ENCODE measurements around the gene GNAL. TPM values are rescaled to one million over a fixed set of nuclear protein-coding genes. Genes with fewer than 3 reads are reported as not detected.

GNAL gene
- total and polyA plus RNA-seq, 2 of the 4 experiments (the other 2 are of a cell fraction): 0.15 to 0.36 TPM

GRCh38 chr18:11906926-11907874 is 218.1 kb downstream of the GNAL start:
- Histone ChIP-seq H3K27me3 (ENCODE audit: control insufficient read depth, insufficient read depth, low read length) (no peaks in the 10 kb centered on the region), H2AK5ac (ENCODE audit: low read depth, low read length) (peak overlapping the region; percentile 66), H2BK5ac (ENCODE audit: low read depth, low read length, poor library complexity, severe bottlenecking) (no peak overlapping the region), H3K9ac (ENCODE audit: low read depth, low read length) (peak overlapping the region; percentile 40; the same call in 1 of the 2 replicates), H4K20me1 (ENCODE audit: insufficient read depth, low read length) (no peaks in the 10 kb centered on the region), H3K4ac (ENCODE audit: low read depth, low read length) (no peak overlapping the region), H2AK9ac (replicated peaks; ENCODE audit: low read depth, low read length, poor library complexity) (no peak overlapping the region), H3K9me1 (ENCODE audit: insufficient read depth, low read length) (peaks cover 12% of the 10 kb centered on the region), H4K8ac (ENCODE audit: low read depth in 2 of 2, low read length in 2 of 2) (peak overlapping the region; percentile 11 to 90; a peak in 3 of 4 replicates), H3K14ac (replicated peaks; ENCODE audit: low read depth, low read length) (no peak overlapping the region), H3K36me3 (ENCODE audit: control insufficient read depth, insufficient read depth, low read length) (peaks cover 4% of the 10 kb centered on the region; the same call in 1 of the 2 replicates), H3K9me3 (ENCODE audit: control insufficient read depth, insufficient read depth, low read length) (no peaks in the 10 kb centered on the region), H3K4me2 (ENCODE audit: low read depth, low read length) (peak overlapping the region; percentile 84), H3K4me3 (ENCODE audit: insufficient read depth, low read depth, low read length) (peak overlapping the region; percentile 26; the same call in 1 of the 2 replicates), H3K56ac (ENCODE audit: extremely low read depth, insufficient read depth, low read length) (no peak overlapping the region), H3K4me1 (ENCODE audit: control insufficient read depth, insufficient read depth, low read length) (peaks cover 6% of the 10 kb centered on the region), H2BK15ac (ENCODE audit: low read depth, low read length) (no peak overlapping the region), H4K5ac (ENCODE audit: low read depth, low read length) (no peak overlapping the region), H2BK120ac (ENCODE audit: low read depth, low read length) (no peak overlapping the region), H3K18ac (ENCODE audit: low read depth, low read length) (no peak overlapping the region), H3K79me1 (ENCODE audit: low read depth in 1 of 2, low read length in 2 of 2) (peaks cover 10 to 24% of the 10 kb centered on the region in 2 experiments; a peak in 3 of 4 replicates), H4K91ac (ENCODE audit: insufficient read depth, low read depth, low read length) (0 out of 2 replicates have a peak overlapping the region, but pooled peaks have one; percentile 8), H2BK20ac (ENCODE audit: low read depth, low read length) (no peak overlapping the region), H2AFZ (replicated peaks; ENCODE audit: low read length, poor library complexity) (peak overlapping the region; percentile 12), H3K23ac (ENCODE audit: low read depth, low read length) (0 out of 2 replicates have a peak overlapping the region, but pooled peaks have one; percentile 16), H3K27ac (ENCODE audit: insufficient read depth, low read length) (0 out of 2 replicates have a peak overlapping the region, but pooled peaks have one; percentile 5)
- no TSS peak for BruUV-seq (replicated peaks)
- dilution Hi-C loops (cut with HindIII; ENCODE audit: low sequenced_read_pairs, unreplicated experiment): no loop called here
- no peak for DNase-seq
- POLR2A ChIA-PET (ENCODE audit: unreplicated experiment): no interaction called here
- WGBS, 2 experiments (ENCODE audit: extremely low coverage in 2 of 2, insufficient read length in 1 of 2): 69% methylated on average over 7 of the region's 20 CpGs; no CpG with 5 or more reads in 1 of the 2 experiments
- CTCF ChIA-PET: interaction anchor here (0.6 kb wide), 1 partner anchor 9 kb away, joined by 6 read pairs; no protein-coding TSS in a partner anchor
- TF ChIP-seq RCOR1 (IDR thresholded peaks at IDR 0.05; ENCODE audit: insufficient replicate concordance, low read length) (no peak), ELK1 (IDR thresholded peaks at IDR 0.05; ENCODE audit: borderline replicate concordance, low read depth, low read length) (no peak), CEBPB (IDR thresholded peaks at IDR 0.05; ENCODE audit: low read depth, low read length) (no peak), RFX5 (IDR thresholded peaks at IDR 0.05; ENCODE audit: low read depth, low read length) (no peak), SMC3 (IDR thresholded peaks at IDR 0.05; ENCODE audit: low read depth, low read length) (no peak), USF2 (IDR thresholded peaks at IDR 0.05; ENCODE audit: low read depth, low read length) (no peak), RAD21 (IDR thresholded peaks at IDR 0.05; ENCODE audit: low read length) (no peak), NFE2L2 (IDR thresholded peaks at IDR 0.05; ENCODE audit: low read depth, low read length) (no peak), MXI1 (IDR thresholded peaks at IDR 0.05; ENCODE audit: borderline replicate concordance, low read depth, low read length) (no peak), FOS (IDR thresholded peaks at IDR 0.05; ENCODE audit: low read depth, low read length) (no peak), MAFK (IDR thresholded peaks at IDR 0.05; ENCODE audit: low read depth, low read length) (no peak), BHLHE40 (IDR thresholded peaks at IDR 0.05; ENCODE audit: low read depth, low read length) (no peak), CHD1 (IDR thresholded peaks at IDR 0.05; ENCODE audit: low read depth, low read length) (no peak)
- intact Hi-C loops (cut with micrococcal nuclease): no loop called here
- in situ Hi-C loops (cut with MboI; ENCODE audit: low sequenced_read_pairs): no loop called here
- ATAC-seq (ENCODE audit: low read depth): no peak
